ENCODE results near the gene MEDAG. TPM values are rescaled to one million over a fixed set of nuclear protein-coding genes. Genes with fewer than 3 reads are reported as not detected.

MEDAG gene
- total and polyA plus RNA-seq, 2 experiments from 2014 or later = 1.7 to 2.0 TPM

- ATAC-seq = no peak
- peaks cover 33% of the 10 kb centered on the region for H3K36me3 Mint-ChIP-seq (ENCODE audit: low read depth)
- Histone ChIP-seq H4K20me1 (replicated peaks; ENCODE audit: insufficient read depth) (no peaks in the 10 kb centered on the region), H3F3A (replicated peaks; ENCODE audit: low read depth) (no peaks in the 10 kb centered on the region), H3K79me2 (replicated peaks; ENCODE audit: insufficient read depth) (no peaks in the 10 kb centered on the region), H3K27ac (ENCODE audit: low read depth) (no peak overlapping the region), H3K27me3 (ENCODE audit: insufficient read depth) (no peaks in the 10 kb centered on the region), H2AFZ (no peak overlapping the region), H3K4me1 (ENCODE audit: insufficient read depth) (no peaks in the 10 kb centered on the region), H3K4me3 (no peak overlapping the region), H3K9me2 (ENCODE audit: insufficient read depth) (peaks cover 9% of the 10 kb centered on the region; the same call in 1 of the 2 replicates), H3K36me3 (ENCODE audit: insufficient read depth) (peaks cover 12% of the 10 kb centered on the region; the same call in 1 of the 2 replicates), H3K4me2 (no peak overlapping the region)
- no peak for TF ChIP-seq ZNF114 (CRISPR knock-in tag; IDR thresholded peaks at IDR 0.05)
- TF ChIP-seq CREB1 (CRISPR knock-in tag; IDR thresholded peaks at IDR 0.05; ENCODE audit: low read depth) = no peak
- no peak for TF ChIP-seq NANOG (IDR thresholded peaks at IDR 0.05; ENCODE audit: borderline replicate concordance)
- no peak for TF ChIP-seq POLR2AphosphoS5 (IDR thresholded peaks at IDR 0.05; ENCODE audit: low read depth)
- no peak for TF ChIP-seq EZH2 (IDR thresholded peaks at IDR 0.05; ENCODE audit: low read depth, unreplicated experiment)
- TF ChIP-seq, protein P1, sequence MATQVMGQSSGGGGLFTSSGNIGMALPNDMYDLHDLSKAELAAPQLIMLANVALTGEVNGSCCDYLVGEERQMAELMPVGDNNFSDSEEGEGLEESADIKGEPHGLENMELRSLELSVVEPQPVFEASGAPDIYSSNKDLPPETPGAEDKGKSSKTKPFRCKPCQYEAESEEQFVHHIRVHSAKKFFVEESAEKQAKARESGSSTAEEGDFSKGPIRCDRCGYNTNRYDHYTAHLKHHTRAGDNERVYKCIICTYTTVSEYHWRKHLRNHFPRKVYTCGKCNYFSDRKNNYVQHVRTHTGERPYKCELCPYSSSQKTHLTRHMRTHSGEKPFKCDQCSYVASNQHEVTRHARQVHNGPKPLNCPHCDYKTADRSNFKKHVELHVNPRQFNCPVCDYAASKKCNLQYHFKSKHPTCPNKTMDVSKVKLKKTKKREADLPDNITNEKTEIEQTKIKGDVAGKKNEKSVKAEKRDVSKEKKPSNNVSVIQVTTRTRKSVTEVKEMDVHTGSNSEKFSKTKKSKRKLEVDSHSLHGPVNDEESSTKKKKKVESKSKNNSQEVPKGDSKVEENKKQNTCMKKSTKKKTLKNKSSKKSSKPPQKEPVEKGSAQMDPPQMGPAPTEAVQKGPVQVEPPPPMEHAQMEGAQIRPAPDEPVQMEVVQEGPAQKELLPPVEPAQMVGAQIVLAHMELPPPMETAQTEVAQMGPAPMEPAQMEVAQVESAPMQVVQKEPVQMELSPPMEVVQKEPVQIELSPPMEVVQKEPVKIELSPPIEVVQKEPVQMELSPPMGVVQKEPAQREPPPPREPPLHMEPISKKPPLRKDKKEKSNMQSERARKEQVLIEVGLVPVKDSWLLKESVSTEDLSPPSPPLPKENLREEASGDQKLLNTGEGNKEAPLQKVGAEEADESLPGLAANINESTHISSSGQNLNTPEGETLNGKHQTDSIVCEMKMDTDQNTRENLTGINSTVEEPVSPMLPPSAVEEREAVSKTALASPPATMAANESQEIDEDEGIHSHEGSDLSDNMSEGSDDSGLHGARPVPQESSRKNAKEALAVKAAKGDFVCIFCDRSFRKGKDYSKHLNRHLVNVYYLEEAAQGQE (IDR thresholded peaks at IDR 0.05; ENCODE audit: unreplicated experiment) = no peak
- TF ChIP-seq STAT1 (IDR thresholded peaks at IDR 0.05; ENCODE audit: unreplicated experiment) = no peak
- TF ChIP-seq ZNF462 (CRISPR knock-in tag; IDR thresholded peaks at IDR 0.05) = no peak
- no peak for TF ChIP-seq EZH2phosphoT487 (IDR thresholded peaks at IDR 0.05; ENCODE audit: unreplicated experiment)
- TF ChIP-seq, protein P2, sequence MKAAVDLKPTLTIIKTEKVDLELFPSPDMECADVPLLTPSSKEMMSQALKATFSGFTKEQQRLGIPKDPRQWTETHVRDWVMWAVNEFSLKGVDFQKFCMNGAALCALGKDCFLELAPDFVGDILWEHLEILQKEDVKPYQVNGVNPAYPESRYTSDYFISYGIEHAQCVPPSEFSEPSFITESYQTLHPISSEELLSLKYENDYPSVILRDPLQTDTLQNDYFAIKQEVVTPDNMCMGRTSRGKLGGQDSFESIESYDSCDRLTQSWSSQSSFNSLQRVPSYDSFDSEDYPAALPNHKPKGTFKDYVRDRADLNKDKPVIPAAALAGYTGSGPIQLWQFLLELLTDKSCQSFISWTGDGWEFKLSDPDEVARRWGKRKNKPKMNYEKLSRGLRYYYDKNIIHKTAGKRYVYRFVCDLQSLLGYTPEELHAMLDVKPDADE (IDR thresholded peaks at IDR 0.05) = no peak
- TF ChIP-seq JUNB (IDR thresholded peaks at IDR 0.05; ENCODE audit: unreplicated experiment) = no peak
- TF ChIP-seq ZNF331 (CRISPR knock-in tag; IDR thresholded peaks at IDR 0.05; ENCODE audit: low read depth) = no peak
- TF ChIP-seq, protein P3, sequence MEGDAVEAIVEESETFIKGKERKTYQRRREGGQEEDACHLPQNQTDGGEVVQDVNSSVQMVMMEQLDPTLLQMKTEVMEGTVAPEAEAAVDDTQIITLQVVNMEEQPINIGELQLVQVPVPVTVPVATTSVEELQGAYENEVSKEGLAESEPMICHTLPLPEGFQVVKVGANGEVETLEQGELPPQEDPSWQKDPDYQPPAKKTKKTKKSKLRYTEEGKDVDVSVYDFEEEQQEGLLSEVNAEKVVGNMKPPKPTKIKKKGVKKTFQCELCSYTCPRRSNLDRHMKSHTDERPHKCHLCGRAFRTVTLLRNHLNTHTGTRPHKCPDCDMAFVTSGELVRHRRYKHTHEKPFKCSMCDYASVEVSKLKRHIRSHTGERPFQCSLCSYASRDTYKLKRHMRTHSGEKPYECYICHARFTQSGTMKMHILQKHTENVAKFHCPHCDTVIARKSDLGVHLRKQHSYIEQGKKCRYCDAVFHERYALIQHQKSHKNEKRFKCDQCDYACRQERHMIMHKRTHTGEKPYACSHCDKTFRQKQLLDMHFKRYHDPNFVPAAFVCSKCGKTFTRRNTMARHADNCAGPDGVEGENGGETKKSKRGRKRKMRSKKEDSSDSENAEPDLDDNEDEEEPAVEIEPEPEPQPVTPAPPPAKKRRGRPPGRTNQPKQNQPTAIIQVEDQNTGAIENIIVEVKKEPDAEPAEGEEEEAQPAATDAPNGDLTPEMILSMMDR (conservative IDR thresholded peaks at IDR 0.05; ENCODE audit: low read depth in 2 of 2) = no peak
- H3K27me3 Mint-ChIP-seq (ENCODE audit: insufficient read depth, low read depth, poor library complexity) = no peaks in the 10 kb centered on the region
- no peak overlapping the region for H3K4me3 Mint-ChIP-seq
- no peak overlapping the region for H3K27ac Mint-ChIP-seq
- H3K4me1 Mint-ChIP-seq = peaks cover 15% of the 10 kb centered on the region
- no peak for DNase-seq (ENCODE audit: low spot score)
- H3K9me3 Mint-ChIP-seq = peaks cover 23% of the 10 kb centered on the region; the same call in 2 of the 3 replicates
These were observed 24.9 kb upstream of the MEDAG start for GRCh38 chr13:30881191-30881651.
